Muscle layer of duodenum (tissue), 2 donors: ENCODE measurements around the gene BCL2L13.
"Not testable (repeated sequence)": the region's sequence is repeated elsewhere in the genome, so short reads cannot be mapped to it uniquely, and the experiment has no call there.

ENCODE experiments used
- H3K27ac ChIP-seq: one replicate; pipeline ENCODE4 v1.7.0; 2013; ENCODE audit warnings: mild to moderate bottlenecking, low read length
- H3K27me3 ChIP-seq: one replicate; pipeline ENCODE4 v1.7.0; 2013; ENCODE audit warnings: low read depth, mild to moderate bottlenecking, control low read depth, low read length
- H3K36me3 ChIP-seq, 2 donors: one replicate each; pipeline ENCODE4 v1.7.0; 2013; ENCODE audit warnings: low read length in 2 of 2, control low read depth in 1 of 2, mild to moderate bottlenecking in 1 of 2; ENCODE audit not compliant: insufficient read depth in 2 of 2, control insufficient read depth in 1 of 2
- H3K4me1 ChIP-seq, 2 donors: one replicate each; pipeline ENCODE4 v1.7.0; 2013; ENCODE audit warnings: low read length in 2 of 2, mild to moderate bottlenecking in 2 of 2, control low read depth in 1 of 2, moderate library complexity in 1 of 2; ENCODE audit not compliant: insufficient read depth in 2 of 2, control insufficient read depth in 1 of 2
- H3K4me3 ChIP-seq, 2 donors: one replicate each; pipeline ENCODE4 v1.7.0; 2013; ENCODE audit warnings: low read length in 2 of 2, low read depth in 1 of 2, mild to moderate bottlenecking in 1 of 2
- H3K9me3 ChIP-seq, 2 donors: one replicate each; pipeline ENCODE4 v1.7.0; 2013; ENCODE audit warnings: low read length in 2 of 2, control low read depth in 1 of 2, mild to moderate bottlenecking in 1 of 2; ENCODE audit not compliant: control insufficient read depth in 1 of 2
- donor health status: healthy.

Gene BCL2L13

DNA sequence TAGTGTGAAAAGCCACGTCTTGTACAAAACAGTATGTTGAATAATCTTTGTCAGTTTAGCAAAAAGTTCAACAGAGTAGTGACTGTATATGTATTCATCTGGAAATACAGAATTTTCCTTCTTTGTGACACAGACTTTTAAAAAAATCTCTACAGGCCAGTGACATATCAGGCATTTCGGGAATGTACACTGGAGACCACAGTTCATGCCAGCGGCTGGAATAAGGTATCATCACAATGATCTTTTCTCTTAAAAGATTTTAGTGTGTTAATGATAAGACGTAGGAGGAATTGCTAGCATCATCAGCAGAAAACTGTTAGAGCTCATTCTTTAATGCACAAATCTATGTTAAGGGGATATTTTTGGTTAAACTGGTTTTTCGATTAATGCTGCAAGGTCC is 57.4 kb downstream of the BCL2L13 start:
- H3K9me3 ChIP-seq = no peaks in the 10 kb centered on the region
- peaks cover 0 to 3% of the 10 kb centered on the region in 2 donors for H3K4me1 ChIP-seq
- no peak overlapping the region for H3K27ac ChIP-seq
- no peaks in the 10 kb centered on the region for H3K27me3 ChIP-seq
- peaks cover 8 to 12% of the 10 kb centered on the region in 2 donors for H3K36me3 ChIP-seq
- H3K4me3 ChIP-seq = no peak overlapping the region

DNA sequence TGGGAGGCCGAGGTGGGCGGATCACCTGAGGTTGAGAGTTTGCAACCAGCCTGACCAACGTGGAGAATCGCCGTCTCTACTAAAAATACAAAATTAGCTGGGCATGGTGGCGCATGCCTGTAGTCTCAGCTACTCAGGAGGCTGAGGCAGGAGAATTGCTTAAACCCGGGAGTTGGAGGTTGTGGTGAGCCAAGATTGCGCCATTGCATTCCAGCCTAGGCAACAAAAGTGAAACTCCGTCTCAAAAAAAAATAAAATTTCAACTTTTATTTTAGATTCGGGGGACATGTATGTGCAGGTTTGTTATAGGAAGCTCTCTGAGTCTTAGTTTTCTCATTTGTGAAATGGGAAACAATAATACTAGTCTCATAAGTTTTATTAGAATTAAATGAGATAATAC is 58.6 kb downstream of the BCL2L13 start:
- H3K36me3 ChIP-seq = peaks cover 8 to 12% of the 10 kb centered on the region in 2 donors
- H3K27ac ChIP-seq, H3K27me3 ChIP-seq, H3K9me3 ChIP-seq, H3K4me1 ChIP-seq, H3K4me3 ChIP-seq: not testable (repeated sequence)

DNA sequence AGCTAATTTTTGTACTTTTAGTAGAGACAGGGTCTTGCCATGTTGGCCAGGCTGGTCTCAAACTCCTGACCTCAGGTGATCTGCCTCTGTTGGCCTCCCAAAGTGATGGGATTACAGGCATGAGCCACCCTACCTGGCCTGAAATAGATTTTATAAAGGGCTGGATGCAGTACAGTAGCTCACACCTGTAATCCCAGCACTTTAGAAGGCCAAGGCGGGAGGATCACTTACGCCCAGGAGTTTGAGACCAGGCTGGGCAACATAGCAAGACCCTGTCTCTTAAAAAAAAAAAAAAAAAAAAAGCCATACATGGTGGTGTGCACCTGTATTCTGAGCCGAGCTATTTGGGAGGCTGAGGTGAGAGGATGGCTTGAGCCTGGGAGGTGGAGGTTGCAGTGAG is 59.7 kb downstream of the BCL2L13 start:
- not testable (repeated sequence) for H3K27ac ChIP-seq, H3K4me1 ChIP-seq, H3K27me3 ChIP-seq, H3K4me3 ChIP-seq, H3K9me3 ChIP-seq
- H3K36me3 ChIP-seq = peaks cover 10 to 12% of the 10 kb centered on the region in 2 donors

DNA sequence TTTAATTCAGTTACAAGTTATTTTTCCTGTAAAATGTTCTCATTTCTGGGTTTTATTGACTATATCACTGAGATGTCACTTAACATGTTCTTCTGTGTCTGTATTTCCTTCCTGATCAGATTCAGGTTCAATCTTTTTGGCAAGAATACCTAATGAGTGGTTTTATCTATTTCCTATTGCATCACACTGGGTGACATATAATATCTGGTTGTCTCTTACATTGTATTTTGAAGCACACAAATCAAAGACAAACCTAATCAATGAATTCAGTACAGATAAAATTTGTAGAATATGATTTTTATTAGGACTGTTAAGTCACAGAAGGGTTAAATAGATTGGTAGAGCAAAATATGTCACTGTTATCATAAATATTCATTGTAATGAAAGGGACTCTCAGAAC is 60.4 kb downstream of the BCL2L13 start:
- peaks cover 14 to 16% of the 10 kb centered on the region in 2 donors for H3K36me3 ChIP-seq
- H3K27me3 ChIP-seq = no peaks in the 10 kb centered on the region
- H3K4me3 ChIP-seq = no peak overlapping the region
- H3K9me3 ChIP-seq = no peaks in the 10 kb centered on the region
- peaks cover 0 to 3% of the 10 kb centered on the region in 2 donors for H3K4me1 ChIP-seq
- H3K27ac ChIP-seq = no peak overlapping the region

DNA sequence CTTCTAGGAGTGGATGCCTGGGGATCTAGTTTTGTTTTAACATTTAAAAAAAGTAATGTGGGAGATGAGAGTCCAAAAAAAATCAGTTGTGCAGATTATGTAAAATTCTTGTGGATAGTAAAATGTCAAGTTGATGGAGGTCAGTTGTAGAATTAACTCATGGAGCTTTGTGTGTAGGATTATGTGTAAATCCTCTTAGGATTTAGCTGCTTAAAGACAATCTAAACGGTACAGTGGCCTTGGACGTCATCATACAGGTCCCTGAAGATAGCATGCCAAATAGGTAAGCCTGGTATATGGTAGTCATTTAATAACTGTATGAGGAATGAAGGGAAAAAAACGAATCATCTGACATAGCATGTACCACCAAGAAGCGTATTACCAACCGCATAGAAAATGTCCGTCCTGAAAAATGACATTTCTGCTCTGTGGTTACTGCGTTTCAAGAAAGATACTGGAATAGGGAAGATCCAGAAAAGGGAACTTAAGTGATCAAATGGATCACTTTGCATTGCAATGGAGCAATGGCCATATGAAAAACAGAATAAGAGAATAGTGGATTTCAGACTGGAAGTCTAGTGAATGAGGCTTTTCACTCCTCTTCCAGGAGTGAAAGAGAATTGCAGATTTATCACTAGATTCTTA is 61.3 kb downstream of the BCL2L13 start:
- H3K4me1 ChIP-seq = peaks cover 0 to 3% of the 10 kb centered on the region in 2 donors
- no peaks in the 10 kb centered on the region for H3K27me3 ChIP-seq
- H3K27ac ChIP-seq = no peak overlapping the region
- no peak overlapping the region for H3K4me3 ChIP-seq
- peaks cover 12 to 15% of the 10 kb centered on the region in 2 donors for H3K36me3 ChIP-seq
- H3K9me3 ChIP-seq = no peaks in the 10 kb centered on the region

DNA sequence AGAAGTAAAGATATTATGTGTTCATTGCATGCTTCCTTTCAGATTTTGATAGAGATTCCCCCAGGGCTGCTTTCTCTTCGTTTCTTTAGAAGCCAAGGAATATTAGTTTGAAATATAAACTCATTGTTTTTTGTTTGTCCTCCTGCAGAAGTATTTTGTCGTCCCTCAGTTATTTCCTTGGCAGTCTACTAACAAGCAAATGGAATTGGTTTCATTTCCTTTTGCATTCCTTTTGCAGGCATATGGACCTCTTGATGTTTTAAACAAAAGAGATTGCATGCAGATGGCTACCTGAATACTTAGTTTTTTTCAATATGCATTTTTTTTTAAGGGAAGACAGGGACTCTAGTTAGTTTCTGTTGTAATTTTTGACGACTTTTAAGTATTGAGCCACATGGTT is 62.2 kb downstream of the BCL2L13 start:
- Histone ChIP-seq H3K27me3 (no peaks in the 10 kb centered on the region), H3K27ac (no peak overlapping the region), H3K36me3 (peaks cover 8 to 11% of the 10 kb centered on the region in 2 donors), H3K4me1 (peaks cover 0 to 3% of the 10 kb centered on the region in 2 donors), H3K9me3 (no peaks in the 10 kb centered on the region), H3K4me3 (no peak overlapping the region)

DNA sequence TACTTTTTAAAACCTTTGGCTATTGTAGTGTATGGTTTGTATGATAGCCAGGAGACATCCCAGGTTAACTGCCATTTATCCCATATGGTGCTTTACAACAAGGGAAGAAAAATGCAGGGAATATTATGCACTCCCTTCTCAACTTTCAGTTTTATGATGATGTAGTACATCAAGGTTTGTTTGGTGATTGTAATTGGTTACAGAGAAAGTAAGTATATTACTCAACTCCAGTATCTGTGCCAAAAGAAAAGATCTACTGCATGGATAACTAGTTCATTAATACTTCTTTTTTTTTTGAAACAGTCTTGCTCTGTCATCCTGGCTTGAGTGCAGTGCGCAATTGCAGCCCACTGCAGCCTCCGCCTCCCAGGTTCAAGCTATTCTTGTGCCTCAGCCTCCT is 65.3 kb downstream of the BCL2L13 start:
- H3K36me3 ChIP-seq = peaks cover 11 to 12% of the 10 kb centered on the region in 2 donors
- H3K27ac ChIP-seq = no peak overlapping the region
- H3K4me3 ChIP-seq = no peak overlapping the region
- no peaks in the 10 kb centered on the region for H3K9me3 ChIP-seq
- no peaks in the 10 kb centered on the region for H3K27me3 ChIP-seq
- peaks cover 3% of the 10 kb centered on the region in 2 donors for H3K4me1 ChIP-seq

DNA sequence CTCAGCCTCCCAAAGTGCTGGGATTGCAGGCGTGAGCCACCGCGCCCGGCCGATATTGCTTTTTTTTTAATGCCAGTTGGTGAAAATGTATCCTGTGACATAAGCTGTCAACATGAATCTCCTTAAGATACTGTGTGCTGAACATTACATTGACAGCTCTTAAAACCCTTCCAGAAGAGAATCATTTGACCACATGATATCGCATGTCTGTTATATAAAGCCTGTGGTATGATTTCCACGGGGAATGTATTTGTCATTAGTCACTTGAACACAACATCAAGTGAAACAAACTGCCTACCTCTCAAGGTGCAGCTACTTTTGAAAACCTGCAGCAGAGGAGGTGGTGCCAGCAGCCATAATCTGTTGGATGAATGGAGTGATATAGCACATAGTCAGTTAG is 67.0 kb downstream of the BCL2L13 start:
- Histone ChIP-seq H3K9me3 (no peaks in the 10 kb centered on the region), H3K27ac (no peak overlapping the region), H3K4me3 (no peak overlapping the region), H3K27me3 (no peaks in the 10 kb centered on the region), H3K4me1 (peaks cover 3% of the 10 kb centered on the region in 2 donors), H3K36me3 (peaks cover 9 to 12% of the 10 kb centered on the region in 2 donors)

DNA sequence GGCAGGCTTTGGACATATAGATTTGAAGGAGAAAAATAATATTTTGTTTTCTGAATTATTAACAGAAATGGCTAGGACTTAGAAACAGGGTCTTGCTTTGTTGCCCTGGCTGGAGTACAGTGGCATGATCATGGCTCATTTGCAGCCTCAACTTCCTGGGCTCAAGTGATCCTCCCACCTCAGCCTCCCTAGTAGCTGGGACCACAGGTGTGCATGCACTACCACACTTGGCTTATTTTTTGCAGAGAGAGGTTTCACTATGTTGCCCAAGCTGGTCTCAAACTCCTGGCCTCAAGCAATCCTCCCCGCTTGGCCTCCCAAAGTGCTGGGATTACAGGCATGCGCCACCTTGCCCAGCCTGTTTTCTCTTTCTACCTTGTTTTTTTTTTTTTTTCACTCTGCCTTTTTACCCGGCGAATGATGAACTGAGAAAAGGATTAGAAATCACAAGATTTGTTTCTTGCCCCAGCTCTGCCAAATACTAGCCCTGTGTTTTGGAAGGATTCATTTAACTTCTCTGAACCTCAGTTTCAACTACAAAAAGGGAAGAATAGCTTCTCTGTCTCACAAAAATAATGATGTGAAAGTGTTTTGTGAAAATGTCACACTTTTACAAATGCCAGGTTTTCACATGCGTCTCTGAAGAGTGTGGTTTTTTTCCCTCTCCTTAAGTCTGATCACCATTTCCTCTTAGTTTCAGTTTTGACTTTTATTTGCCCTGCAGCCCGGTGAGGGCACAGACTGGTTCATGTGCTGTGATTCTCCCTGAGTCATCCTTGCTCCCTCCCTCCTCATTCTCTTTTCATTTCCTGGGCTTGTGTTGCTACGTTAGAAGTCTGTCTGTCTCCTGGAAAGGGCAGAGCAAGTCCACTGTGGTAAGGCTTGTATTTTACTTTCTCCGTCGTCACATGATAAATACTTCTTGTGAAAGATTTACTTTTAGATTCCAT is 67.7 kb downstream of the BCL2L13 start:
- Histone ChIP-seq H3K27ac (peak overlapping the region; percentile 81), H3K4me3 (peak overlapping the region; percentile 54 to 55), H3K9me3 (no peaks in the 10 kb centered on the region), H3K36me3 (peaks cover 9 to 12% of the 10 kb centered on the region in 2 donors), H3K27me3 (no peaks in the 10 kb centered on the region), H3K4me1 (peaks cover 0 to 3% of the 10 kb centered on the region in 2 donors)

DNA sequence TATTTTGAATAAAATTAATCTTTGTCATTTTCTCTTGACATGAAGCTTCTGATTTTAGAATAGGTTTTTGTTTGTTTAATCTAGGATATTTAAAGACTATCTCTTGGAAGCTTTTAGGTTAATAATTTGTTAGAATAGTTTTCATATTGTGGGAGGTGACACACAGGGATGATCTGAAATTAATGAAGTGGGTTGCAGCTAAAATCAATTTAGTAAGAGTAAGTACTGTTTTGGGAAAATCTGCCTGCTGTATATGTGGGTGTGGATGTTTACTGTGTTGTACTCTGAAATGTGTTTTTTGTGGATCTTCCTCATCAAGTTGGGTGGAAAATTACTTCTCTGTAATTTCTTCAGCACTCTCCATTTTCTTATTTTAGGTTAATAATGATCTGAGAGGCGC is 68.4 kb downstream of the BCL2L13 start:
- H3K4me3 ChIP-seq = peak overlapping the region; percentile 54 to 55
- H3K9me3 ChIP-seq = no peaks in the 10 kb centered on the region
- no peaks in the 10 kb centered on the region for H3K27me3 ChIP-seq
- H3K27ac ChIP-seq = peak overlapping the region; percentile 81
- peaks cover 3 to 6% of the 10 kb centered on the region in 2 donors for H3K4me1 ChIP-seq
- H3K36me3 ChIP-seq = peaks cover 9 to 17% of the 10 kb centered on the region in 2 donors

DNA sequence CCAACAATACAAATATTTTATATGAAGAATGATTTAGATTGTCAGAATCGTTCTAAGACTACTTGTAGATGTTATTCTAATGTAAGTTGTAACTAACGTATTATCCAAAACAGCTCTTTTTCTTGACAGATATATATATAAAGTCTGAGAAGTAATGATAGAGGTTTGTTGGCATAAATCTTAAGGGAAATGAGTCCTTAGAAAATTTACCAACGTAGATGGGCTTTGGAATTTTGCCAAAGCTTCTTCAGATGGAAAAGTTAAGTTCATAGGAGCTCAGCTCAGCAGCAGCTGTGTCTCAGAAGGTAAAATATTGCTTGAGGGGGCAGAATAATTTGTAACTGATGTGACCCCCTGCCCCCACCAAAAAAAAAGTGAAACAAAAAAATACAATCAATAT is 69.0 kb downstream of the BCL2L13 start:
- Histone ChIP-seq H3K27ac (peak overlapping the region; percentile 81), H3K9me3 (no peaks in the 10 kb centered on the region), H3K36me3 (peaks cover 9 to 17% of the 10 kb centered on the region in 2 donors), H3K27me3 (no peaks in the 10 kb centered on the region), H3K4me3 (peak overlapping the region; percentile 45 to 55), H3K4me1 (peaks cover 3 to 6% of the 10 kb centered on the region in 2 donors)
